GM18499 (cell line): ENCODE measurements around the gene ITIH5.

ENCODE experiments used
- ATAC-seq: cut with Tn5 transposase; IDR thresholded peaks from one replicate; pipeline ENCODE4 v1.9.1; 2021; ENCODE audit warnings: moderate number of reproducible peaks; ENCODE audit not compliant: insufficient read depth, unreplicated experiment

ITIH5 gene

GRCh38 chr10:7590271-7590670 is 76.5 kb downstream of the ITIH5 start:
- no peak for ATAC-seq

GRCh38 chr10:7589748-7590147 is 77.0 kb downstream of the ITIH5 start:
- ATAC-seq, result no peak

GRCh38 chr10:7587865-7588188 is 78.9 kb downstream of the ITIH5 start:
- no peak for ATAC-seq

DNA sequence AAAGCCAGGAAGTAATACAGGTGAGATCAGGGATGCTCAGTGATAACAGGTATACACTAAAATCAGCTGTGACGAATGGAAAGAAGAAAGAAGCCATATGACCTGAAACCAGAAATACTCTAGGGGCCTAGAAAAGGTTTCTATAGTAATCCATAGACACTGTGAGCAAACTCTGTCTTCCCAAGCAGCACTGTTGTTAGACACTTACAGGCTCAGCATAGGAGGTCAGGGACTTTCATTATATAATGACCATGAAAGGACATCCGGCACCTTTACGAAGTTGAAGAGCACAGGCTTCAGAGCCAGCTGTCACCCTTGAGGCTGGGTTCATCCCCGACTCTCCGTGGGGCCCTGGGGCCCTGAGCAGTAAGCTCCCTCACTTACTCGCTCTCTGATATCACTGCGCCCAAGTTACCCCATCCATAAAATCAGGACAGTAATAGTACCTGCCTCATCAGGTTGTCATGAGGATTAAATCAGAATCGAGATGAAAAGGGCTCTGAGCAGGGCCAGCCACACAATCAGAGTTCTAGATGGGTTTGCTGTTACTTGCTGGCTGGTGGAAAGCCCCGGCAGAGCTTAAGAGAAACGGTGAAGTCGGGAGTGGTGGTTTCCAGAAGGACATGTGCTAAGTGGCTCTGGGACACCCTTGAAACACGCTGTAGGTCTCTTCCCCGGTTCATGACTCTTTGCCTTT is 79.5 kb downstream of the ITIH5 start:
- ATAC-seq, result no peak

- no peak for ATAC-seq
Observed at GRCh38 chr10:7585228-7585627, 81.5 kb downstream of the ITIH5 start.

- no peak for ATAC-seq
Observed at GRCh38 chr10:7583626-7584025, 83.1 kb downstream of the ITIH5 start.

DNA sequence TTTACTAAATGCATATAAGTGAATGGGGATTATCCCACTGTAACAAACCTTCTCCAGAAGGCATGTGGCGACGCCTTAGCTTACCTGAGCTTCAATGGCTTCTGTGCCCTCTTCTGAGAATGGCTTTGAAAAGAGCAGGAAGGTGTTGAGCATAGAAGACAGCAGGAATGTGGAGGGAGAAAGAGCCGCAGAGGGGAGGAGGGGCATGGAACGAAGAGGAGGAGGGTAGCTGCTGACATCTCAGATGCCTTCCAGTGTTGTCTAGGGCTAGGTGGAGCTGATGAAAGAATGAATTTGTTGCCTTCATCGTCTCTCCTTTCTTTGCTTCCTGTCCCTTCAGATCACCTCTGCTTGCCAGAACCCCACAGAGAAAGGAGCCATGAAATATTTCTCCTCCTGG is 86.2 kb downstream of the ITIH5 start:
- no peak for ATAC-seq

GRCh38 chr10:7579681-7580080 is 87.1 kb downstream of the ITIH5 start:
- no peak for ATAC-seq

DNA sequence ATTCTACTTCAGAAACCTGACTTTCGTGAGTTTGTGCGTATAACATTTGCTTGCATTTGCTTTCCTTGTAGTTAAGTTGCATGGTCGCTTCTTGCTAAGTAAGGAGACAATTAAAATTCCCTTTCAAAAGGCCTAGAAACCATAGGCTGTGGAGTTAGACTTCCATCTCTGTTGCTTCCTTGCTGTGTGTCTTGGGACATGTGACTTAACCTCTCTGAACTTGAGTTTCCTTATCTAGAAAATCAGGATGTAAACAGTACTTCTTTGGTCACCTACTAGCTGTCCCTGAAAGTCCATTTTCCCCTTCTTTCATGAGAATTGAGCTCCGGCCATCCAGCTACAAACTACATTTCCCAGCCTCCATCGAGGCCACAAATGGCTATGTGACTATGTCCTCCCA is 89.2 kb downstream of the ITIH5 start:
- ATAC-seq, result no peak

- ATAC-seq, result no peak
Observed at GRCh38 chr10:7577176-7577575, 89.6 kb downstream of the ITIH5 start.

- ATAC-seq, result no peak
Observed at GRCh38 chr10:7576340-7576739, 90.4 kb downstream of the ITIH5 start.

GRCh38 chr10:7572391-7572790 is 94.4 kb downstream of the ITIH5 start:
- no peak for ATAC-seq

DNA sequence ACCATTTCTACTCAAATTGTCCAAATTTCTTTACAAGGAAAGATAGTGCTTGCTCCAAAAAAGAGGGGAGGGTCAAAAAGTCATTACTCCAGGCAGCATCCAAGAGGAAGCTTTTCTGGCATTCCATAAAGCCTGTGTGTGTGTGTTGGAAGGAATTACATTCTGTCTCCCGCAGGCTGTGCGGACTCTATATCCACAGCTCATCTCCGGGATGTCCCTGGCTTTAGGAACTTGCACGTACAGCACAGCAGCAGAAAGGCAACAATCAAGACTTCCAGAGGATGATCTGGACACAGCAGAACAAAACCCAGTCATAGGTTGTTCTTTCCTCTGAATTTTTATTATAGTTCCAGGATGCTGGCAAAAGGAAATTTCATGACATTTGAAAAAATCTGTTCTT is 94.8 kb downstream of the ITIH5 start:
- no peak for ATAC-seq

DNA sequence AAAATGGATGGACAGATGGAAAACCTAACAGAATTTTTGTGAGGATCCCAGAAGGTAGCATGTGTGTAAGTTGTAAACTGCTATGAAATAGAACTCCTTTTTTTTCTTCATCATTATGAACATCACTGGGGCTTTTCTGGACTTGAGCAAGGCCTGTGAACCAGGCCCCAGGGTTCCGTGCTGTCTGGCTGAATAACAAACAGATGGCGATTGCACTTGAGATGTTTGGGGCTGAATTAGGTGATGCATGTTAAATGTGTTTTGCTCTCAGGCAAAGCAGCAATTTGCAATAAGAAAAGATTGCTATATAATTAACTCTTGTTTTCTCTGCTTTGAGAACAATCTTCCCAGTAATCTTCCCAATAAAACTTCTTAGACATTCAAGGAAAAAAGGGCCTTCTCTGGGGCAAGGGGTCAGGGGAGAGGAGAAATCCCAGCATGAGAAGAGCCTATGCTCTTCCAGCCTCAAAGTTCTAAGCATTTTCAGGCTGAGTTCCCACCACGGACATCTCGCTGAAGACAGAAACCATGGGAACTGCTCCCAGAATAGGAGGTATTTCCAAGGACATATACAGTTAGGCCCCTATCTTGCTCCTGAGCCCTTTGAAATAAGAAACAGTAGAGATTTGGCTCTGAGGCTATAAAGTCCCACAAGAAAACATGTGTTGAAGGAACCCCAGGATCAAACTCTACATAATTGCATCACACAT is 98.7 kb downstream of the ITIH5 start:
- ATAC-seq, result no peak

DNA sequence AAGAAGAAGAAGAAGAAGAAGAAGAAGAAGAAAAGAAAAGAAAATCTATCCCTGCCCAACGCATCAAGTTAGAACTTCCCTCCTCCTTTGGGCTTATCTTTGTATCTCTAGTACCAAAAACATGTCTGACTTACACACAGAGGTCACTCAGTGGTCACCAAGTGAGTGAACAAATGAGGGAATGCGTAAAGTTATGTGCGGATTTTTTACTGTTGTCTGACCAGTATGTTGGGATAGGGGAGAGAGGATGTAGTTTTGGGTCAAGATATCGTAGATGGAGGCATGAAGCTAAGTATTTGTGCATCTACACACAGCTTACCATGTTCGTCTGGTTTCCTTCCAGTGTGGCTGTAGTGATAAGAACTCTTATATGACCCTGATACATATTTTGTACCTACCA is 99.9 kb downstream of the ITIH5 start:
- no peak for ATAC-seq

DNA sequence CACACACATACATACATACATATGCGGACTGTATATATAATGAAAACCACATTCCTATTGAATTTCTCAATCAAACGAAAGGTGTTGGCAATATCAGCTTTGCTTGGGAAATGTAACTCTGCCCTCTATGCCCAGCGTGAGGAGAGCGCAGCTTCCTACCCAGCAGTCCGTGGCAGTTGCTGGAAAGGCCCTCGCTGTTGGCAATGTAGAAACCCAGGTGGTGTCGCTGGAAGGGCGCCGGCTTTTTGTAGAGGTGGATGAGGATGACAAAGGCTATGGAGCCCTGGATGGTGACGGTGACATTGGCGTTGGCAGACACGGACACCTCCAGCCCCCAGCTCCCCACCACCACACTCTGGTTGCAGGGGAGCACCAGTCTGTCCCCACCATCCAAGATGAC is 100.9 kb downstream of the ITIH5 start:
- ATAC-seq, result no peak

DNA sequence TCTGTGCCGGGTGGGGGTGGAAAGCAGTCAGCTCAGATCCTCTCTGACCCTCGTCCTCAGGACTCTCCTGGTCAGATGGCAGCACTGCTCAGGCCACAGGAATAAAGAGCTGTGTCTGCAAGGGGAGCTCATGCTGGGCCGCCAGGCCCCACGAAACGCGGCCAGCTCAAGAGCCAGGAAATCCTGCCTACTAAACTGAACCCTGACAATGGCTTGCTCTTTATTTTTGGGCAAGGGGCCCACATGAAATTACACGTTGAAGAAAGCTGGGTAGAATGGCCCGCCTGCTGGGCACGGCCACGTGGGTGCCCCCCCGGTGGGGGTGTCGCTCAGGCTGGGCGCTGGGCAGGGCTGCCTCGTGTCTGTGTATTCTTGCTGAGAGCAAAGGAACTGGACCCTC is 103.0 kb downstream of the ITIH5 start:
- no peak for ATAC-seq

GRCh38 chr10:7563368-7563767 is 103.4 kb downstream of the ITIH5 start:
- ATAC-seq, result no peak

GRCh38 chr10:7561985-7562384 is 104.8 kb downstream of the ITIH5 start:
- no peak for ATAC-seq

GRCh38 chr10:7561216-7561893 is 105.4 kb downstream of the ITIH5 start:
- ATAC-seq, result no peak

DNA sequence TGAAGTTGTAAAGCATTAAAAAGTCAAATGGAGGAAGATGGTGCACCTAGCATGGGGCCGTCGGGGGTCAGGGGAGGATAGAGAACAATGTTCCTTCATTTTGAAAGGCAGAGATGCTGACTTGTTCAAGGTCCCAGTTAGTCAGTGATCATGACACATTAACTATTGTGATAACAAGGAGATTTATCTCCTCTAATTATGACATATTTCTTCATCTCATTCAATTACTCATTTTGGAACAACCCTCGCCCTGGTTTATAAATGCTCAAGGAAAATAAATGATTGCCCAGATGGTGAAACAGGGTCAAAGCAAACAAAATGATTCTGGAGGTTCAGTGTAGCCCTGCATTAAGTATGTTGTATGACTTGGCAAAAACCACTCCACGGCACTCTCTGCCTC is 106.2 kb downstream of the ITIH5 start:
- no peak for ATAC-seq

DNA sequence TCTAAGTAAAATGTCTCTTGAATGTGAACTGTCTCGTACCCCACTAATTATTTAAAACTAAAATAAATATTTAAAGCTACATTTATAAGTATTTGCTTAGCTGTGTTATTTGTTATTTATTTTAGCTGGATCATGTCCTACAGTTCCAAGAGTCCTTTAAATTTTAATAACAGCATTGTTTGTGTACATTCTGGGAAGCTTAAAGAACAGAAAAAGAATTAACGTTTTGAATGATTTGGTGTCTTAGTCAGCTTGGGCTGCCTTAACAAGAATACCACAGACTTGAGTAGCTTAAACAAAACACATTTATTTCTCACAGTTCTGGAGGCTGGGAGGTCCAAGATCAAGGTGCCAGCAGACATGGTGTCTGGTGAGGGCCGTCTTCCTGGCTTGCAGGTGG is 107.4 kb downstream of the ITIH5 start:
- ATAC-seq, result no peak
